ENCODE measurements around the gene SLC8A2. TPM values are rescaled to one million over a fixed set of nuclear protein-coding genes. Genes with fewer than 3 reads are reported as not detected.

Gene SLC8A2
- total RNA-seq, 2 donors from 2014 or later, result 2.5 to 3.6 TPM

DNA sequence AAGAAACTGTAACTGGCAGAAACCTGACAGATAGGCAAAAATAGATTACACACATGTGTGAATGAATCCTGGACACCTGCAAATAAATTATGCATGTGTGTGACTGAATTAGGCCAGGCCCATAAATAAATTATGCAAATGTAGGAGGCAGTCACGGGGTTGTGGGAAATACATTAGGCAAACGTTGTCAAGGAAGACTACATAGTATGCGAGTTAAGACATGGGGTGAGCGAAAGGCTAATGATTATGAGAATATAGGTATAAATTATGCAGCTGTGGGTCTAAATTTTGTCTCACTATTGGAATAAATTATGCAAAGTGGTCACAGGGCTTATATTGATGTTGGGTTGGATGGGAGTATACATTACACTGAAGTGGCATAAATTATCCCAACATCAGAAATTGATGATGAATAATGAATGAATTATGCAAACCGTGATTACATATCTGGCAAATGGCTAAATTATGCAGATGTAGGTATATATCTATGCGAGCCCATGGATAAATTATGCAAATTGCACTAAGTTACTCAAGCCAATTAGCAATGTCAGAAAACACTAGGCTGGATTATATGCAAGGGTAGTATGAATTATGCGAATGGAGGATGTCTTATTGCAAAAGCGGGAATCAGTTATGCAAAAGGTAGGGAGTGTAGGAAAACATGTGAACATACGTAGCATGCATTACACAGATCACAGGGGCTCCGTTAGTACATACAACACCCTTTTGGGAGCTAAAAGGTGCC lies 6.8 kb downstream of the SLC8A2 start:
- H3K36me3 ChIP-seq (ENCODE audit: control insufficient read depth, insufficient read depth, low read length), result no peaks in the 10 kb centered on the region
- Mint-ChIP-seq H3K4me3 (no peak overlapping the region), H3K9me3 (no peaks in the 10 kb centered on the region), H3K4me1 (peaks cover 6% of the 10 kb centered on the region), H3K27me3 (ENCODE audit: insufficient read depth) (peaks cover 26% of the 10 kb centered on the region), H3K27ac (no peak overlapping the region), H3K36me3 (ENCODE audit: low read depth) (no peaks in the 10 kb centered on the region)
- TF ChIP-seq, protein P1, sequence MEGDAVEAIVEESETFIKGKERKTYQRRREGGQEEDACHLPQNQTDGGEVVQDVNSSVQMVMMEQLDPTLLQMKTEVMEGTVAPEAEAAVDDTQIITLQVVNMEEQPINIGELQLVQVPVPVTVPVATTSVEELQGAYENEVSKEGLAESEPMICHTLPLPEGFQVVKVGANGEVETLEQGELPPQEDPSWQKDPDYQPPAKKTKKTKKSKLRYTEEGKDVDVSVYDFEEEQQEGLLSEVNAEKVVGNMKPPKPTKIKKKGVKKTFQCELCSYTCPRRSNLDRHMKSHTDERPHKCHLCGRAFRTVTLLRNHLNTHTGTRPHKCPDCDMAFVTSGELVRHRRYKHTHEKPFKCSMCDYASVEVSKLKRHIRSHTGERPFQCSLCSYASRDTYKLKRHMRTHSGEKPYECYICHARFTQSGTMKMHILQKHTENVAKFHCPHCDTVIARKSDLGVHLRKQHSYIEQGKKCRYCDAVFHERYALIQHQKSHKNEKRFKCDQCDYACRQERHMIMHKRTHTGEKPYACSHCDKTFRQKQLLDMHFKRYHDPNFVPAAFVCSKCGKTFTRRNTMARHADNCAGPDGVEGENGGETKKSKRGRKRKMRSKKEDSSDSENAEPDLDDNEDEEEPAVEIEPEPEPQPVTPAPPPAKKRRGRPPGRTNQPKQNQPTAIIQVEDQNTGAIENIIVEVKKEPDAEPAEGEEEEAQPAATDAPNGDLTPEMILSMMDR (conservative IDR thresholded peaks at IDR 0.05), result no peak
- H3K27me3 ChIP-seq (ENCODE audit: control insufficient read depth, insufficient read depth, low read length, poor library complexity, severe bottlenecking), result no peaks in the 10 kb centered on the region
- no peak overlapping the region for H3K4me3 ChIP-seq (ENCODE audit: low read length)
- H3K27ac ChIP-seq (ENCODE audit: low read depth, low read length), result no peak overlapping the region
- WGBS, 2 experiments (ENCODE audit: insufficient coverage in 1 of 2, insufficient read length in 1 of 2), result 80 to 84% methylated on average over 10 of the region's 10 CpGs
- DNase-seq, result no peak
- H3K9ac ChIP-seq (ENCODE audit: extremely low read depth, low read length, poor library complexity, severe bottlenecking), result no peak overlapping the region
- H3K4me1 ChIP-seq (ENCODE audit: control insufficient read depth, insufficient read depth, low read length), result no peaks in the 10 kb centered on the region
- no peaks in the 10 kb centered on the region for H3K9me3 ChIP-seq (ENCODE audit: control insufficient read depth, low read length)

DNA sequence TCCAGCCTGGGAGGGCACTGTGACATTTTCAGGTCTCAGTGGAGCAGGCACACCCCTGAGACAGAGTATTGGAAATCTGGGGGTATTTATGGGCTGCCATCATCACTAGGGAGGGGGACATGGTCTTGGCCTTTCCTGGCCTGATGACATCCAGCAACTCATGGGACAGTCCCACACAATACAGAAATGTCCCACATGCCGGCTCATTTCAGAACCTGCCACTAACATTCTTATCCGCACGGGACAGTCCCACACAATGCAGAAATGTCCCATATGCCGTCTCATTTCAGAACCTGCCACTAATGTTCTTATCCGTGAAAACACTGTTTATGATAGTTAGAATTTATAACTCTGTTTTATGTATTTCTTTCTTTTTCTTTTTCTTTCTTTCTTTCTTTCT lies 9.8 kb downstream of the SLC8A2 start:
- Mint-ChIP-seq H3K4me3 (no peak overlapping the region), H3K9me3 (no peaks in the 10 kb centered on the region), H3K4me1 (peaks cover 1% of the 10 kb centered on the region), H3K27me3 (ENCODE audit: insufficient read depth) (peaks cover 5% of the 10 kb centered on the region), H3K27ac (no peak overlapping the region), H3K36me3 (ENCODE audit: low read depth) (no peaks in the 10 kb centered on the region)
- no peak overlapping the region for H3K4me3 ChIP-seq (ENCODE audit: low read length)
- H3K27me3 ChIP-seq (ENCODE audit: control insufficient read depth, insufficient read depth, low read length, poor library complexity, severe bottlenecking), result peaks cover 11% of the 10 kb centered on the region
- no peaks in the 10 kb centered on the region for H3K36me3 ChIP-seq (ENCODE audit: control insufficient read depth, insufficient read depth, low read length)
- WGBS, 2 experiments (ENCODE audit: insufficient coverage in 1 of 2, insufficient read length in 1 of 2), result 91 to 100% methylated on average over 2 to 4 of the region's 5 CpGs
- TF ChIP-seq, protein P1 (conservative IDR thresholded peaks at IDR 0.05), result no peak
- no peak overlapping the region for H3K27ac ChIP-seq (ENCODE audit: low read depth, low read length)
- H3K9me3 ChIP-seq (ENCODE audit: control insufficient read depth, low read length), result no peaks in the 10 kb centered on the region
- H3K9ac ChIP-seq (ENCODE audit: extremely low read depth, low read length, poor library complexity, severe bottlenecking), result no peak overlapping the region
- DNase-seq, result no peak
- no peaks in the 10 kb centered on the region for H3K4me1 ChIP-seq (ENCODE audit: control insufficient read depth, insufficient read depth, low read length)

DNA sequence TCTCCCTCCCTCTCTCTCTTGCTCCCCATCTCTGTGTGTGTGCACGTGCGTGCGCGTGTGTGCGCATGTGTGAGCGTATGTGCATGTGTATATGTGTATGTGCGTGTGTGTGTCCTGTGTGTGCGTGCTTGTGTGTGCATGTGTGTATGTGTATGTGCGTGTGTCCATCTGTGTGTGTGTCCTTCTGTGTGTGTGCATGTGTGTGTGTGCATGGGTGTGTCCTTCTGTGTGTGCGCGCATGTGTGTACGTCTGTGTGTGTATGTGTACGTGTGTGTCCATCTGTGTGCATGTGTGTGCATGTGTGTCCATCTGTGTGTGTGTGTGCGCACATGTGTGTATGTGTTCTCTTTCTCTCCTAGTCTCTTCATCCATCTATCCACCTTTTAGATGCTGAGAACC lies 12.2 kb downstream of the SLC8A2 start:
- H3K9ac ChIP-seq (ENCODE audit: extremely low read depth, low read length, poor library complexity, severe bottlenecking), result no peak overlapping the region
- TF ChIP-seq, protein P1 (conservative IDR thresholded peaks at IDR 0.05), result no peak
- H3K36me3 ChIP-seq (ENCODE audit: control insufficient read depth, insufficient read depth, low read length), result no peaks in the 10 kb centered on the region
- Mint-ChIP-seq H3K27me3 (ENCODE audit: insufficient read depth) (peaks cover 27% of the 10 kb centered on the region), H3K4me3 (no peak overlapping the region), H3K4me1 (no peaks in the 10 kb centered on the region), H3K27ac (no peak overlapping the region), H3K9me3 (peaks cover 13% of the 10 kb centered on the region), H3K36me3 (ENCODE audit: low read depth) (no peaks in the 10 kb centered on the region)
- DNase-seq, result no peak
- WGBS, 2 experiments (ENCODE audit: insufficient coverage in 1 of 2, insufficient read length in 1 of 2), result 93% methylated on average over 8 of the region's 14 CpGs; no CpG with 5 or more reads in 1 of the 2 experiments
- H3K9me3 ChIP-seq (ENCODE audit: control insufficient read depth, low read length), result peaks cover 10% of the 10 kb centered on the region
- H3K4me1 ChIP-seq (ENCODE audit: control insufficient read depth, insufficient read depth, low read length), result no peaks in the 10 kb centered on the region
- peaks cover 11% of the 10 kb centered on the region for H3K27me3 ChIP-seq (ENCODE audit: control insufficient read depth, insufficient read depth, low read length, poor library complexity, severe bottlenecking)
- H3K4me3 ChIP-seq (ENCODE audit: low read length), result no peak overlapping the region
- H3K27ac ChIP-seq (ENCODE audit: low read depth, low read length), result no peak overlapping the region

Measured in endodermal cell (in vitro differentiated cells).